ENCODE results near the gene LRMDA. TPM values are rescaled to one million over a fixed set of nuclear protein-coding genes. Genes with fewer than 3 reads are reported as not detected.

LRMDA gene
- total RNA-seq, 3 donors from 2014 or later = 9.4 to 14.9 (median 10.3) TPM

DNA sequence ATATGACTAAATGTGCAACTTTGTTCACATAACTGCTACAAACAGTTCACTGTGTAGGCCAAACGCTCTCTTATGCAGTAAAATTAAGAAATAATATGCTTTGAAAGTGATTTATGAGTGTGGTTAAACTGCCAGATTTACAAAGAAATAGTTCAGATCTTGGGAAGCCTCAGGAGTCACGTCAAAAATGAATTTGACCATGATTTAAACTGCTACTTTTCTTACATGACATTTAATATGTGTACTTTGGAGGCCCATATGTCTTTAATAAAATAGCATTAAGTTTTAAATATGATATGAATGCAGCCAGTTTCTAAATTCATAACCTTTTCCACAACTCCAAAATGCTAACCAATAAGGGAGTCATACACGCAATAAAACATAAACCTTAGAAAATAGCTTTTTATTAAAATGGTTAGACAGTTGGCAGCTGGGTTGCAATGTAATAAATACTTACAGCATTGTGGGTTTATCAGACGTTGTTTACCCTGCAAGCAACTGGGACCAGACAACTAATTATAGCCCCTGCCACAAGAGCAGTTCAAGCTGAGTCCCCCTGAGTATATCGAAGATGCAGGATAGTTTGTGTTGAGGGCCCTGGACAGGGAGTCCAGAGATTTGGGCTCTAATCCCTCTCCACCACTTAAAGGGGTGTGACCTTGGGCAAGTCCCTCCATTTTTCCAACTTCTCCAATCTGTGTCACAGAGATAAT is 640.4 kb downstream of the LRMDA start:
- intact Hi-C loops (cut with DNase I, micrococcal nuclease) = no loop called here
- H3K4me1 ChIP-seq (ENCODE audit: low read depth) = no peaks in the 10 kb centered on the region
- ATAC-seq (no peak), DNase-seq (no peak)
- no peak for TF ChIP-seq CTCF (IDR thresholded peaks at IDR 0.05)
- H3K36me3 ChIP-seq (ENCODE audit: low read depth) = no peaks in the 10 kb centered on the region
- H3K4me3 ChIP-seq = no peak overlapping the region
- no peaks in the 10 kb centered on the region for H3K9me3 ChIP-seq

- intact Hi-C loops (cut with DNase I, micrococcal nuclease) = no loop called here
- TF ChIP-seq CTCF (IDR thresholded peaks at IDR 0.05) = no peak
- no peaks in the 10 kb centered on the region for H3K36me3 ChIP-seq (ENCODE audit: low read depth)
- no peak overlapping the region for H3K4me3 ChIP-seq
- ATAC-seq = no peak
- no peaks in the 10 kb centered on the region for H3K9me3 ChIP-seq
- no peak for DNase-seq
- no peaks in the 10 kb centered on the region for H3K4me1 ChIP-seq (ENCODE audit: low read depth)
Observed at GRCh38 chr10:76072384-76072783, 641.0 kb downstream of the LRMDA start.

DNA sequence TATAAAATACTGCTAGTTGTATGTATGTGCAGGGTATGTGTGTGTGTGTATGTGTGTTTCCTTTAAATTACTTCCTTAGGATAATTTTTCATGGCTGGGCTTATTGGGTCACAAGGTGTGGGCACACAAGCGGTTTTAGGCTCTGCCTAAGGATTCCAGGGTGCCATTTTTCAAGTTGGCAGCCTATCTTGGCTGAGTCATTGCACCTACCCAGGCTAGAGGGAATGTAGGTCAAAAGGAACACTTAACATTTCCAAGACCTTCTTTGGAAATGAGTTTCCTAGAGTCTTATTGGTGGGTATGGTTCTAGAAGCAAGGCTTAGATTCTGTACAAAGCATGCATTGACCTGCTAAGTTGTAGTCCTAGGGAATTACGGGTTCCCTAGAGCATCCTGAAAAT is 642.1 kb downstream of the LRMDA start:
- Histone ChIP-seq H3K4me1 (ENCODE audit: low read depth) (no peaks in the 10 kb centered on the region), H3K9me3 (no peaks in the 10 kb centered on the region), H3K4me3 (no peak overlapping the region), H3K36me3 (ENCODE audit: low read depth) (no peaks in the 10 kb centered on the region)
- no peak for TF ChIP-seq CTCF (IDR thresholded peaks at IDR 0.05)
- no peak for ATAC-seq
- intact Hi-C loops (cut with DNase I, micrococcal nuclease) = no loop called here
- no peak for DNase-seq

GRCh38 chr10:76074659-76075058 is 643.2 kb downstream of the LRMDA start:
- intact Hi-C loops (cut with DNase I, micrococcal nuclease) = no loop called here
- DNase-seq (no peak), ATAC-seq (no peak)
- Histone ChIP-seq H3K36me3 (ENCODE audit: low read depth) (no peaks in the 10 kb centered on the region), H3K4me3 (no peak overlapping the region), H3K4me1 (ENCODE audit: low read depth) (no peaks in the 10 kb centered on the region), H3K9me3 (no peaks in the 10 kb centered on the region)
- TF ChIP-seq CTCF (IDR thresholded peaks at IDR 0.05) = no peak

DNA sequence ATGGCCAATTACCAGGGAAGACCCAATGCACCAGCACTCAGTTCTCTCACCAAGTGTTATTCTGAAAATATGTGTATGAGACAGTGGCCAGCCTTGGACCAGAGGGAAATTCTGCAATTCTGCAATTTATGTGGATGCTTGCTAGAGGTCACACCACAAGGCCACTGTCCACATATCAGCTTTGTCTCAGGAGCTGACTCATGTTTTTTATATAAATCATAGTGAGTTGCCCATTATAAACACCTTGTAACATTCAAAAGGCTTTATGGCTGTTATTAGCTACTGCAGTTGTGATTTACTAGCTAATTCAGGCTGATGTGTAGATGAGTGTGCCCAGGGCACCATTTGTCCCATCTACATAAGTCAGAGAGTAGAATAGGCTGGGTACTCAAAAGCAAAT is 649.0 kb downstream of the LRMDA start:
- DNase-seq (no peak), ATAC-seq (peak; percentile 36)
- intact Hi-C loops (cut with DNase I, micrococcal nuclease) = no loop called here
- no peaks in the 10 kb centered on the region for H3K36me3 ChIP-seq (ENCODE audit: low read depth)
- H3K4me3 ChIP-seq = no peak overlapping the region
- no peak for TF ChIP-seq CTCF (IDR thresholded peaks at IDR 0.05)
- peaks cover 8% of the 10 kb centered on the region for H3K4me1 ChIP-seq (ENCODE audit: low read depth)
- H3K9me3 ChIP-seq = no peaks in the 10 kb centered on the region

- ATAC-seq (peak; percentile 18), DNase-seq (no peak)
- H3K4me1 ChIP-seq (ENCODE audit: low read depth) = peaks cover 8% of the 10 kb centered on the region
- TF ChIP-seq CTCF (IDR thresholded peaks at IDR 0.05) = no peak
- no peaks in the 10 kb centered on the region for H3K9me3 ChIP-seq
- H3K4me3 ChIP-seq = no peak overlapping the region
- intact Hi-C loops (cut with DNase I, micrococcal nuclease) = no loop called here
- no peaks in the 10 kb centered on the region for H3K36me3 ChIP-seq (ENCODE audit: low read depth)
Observed at GRCh38 chr10:76080991-76081390, 649.6 kb downstream of the LRMDA start.

Data from mucosa of descending colon (tissue), 3 donors.